ENCODE data around the gene GALT. TPM values are rescaled to one million over a fixed set of nuclear protein-coding genes. Genes with fewer than 3 reads are reported as not detected.
"Not testable (repeated sequence)": the region's sequence is repeated elsewhere in the genome, so short reads cannot be mapped to it uniquely, and the experiment has no call there.

The GALT gene
- total RNA-seq, 8 experiments from 2014 or later: 25.4 to 59.7 (median 34.1) TPM

GRCh38 chr9:34633166-34633565 lies 13.3 kb upstream of the GALT start:
- Histone ChIP-seq H3K27ac (no peak overlapping the region), H3K4me3 (no peak overlapping the region), H3K4me1 (replicated peaks in 1 of 2) (peaks cover 12% of the 10 kb centered on the region in 2 donors)
- no peak for ATAC-seq (replicated peaks in 6 of 8)
- WGBS, 10 experiments: 46 to 88% (median 52%) methylated on average over 1 to 4 of the region's 5 CpGs; no CpG with 5 or more reads in 4 of the 10 experiments
- in situ Hi-C loops (cut with MboI; ENCODE audit: low pct_unique_long_range_greater_than_20kb in 2 of 9, low sequenced_read_pairs in 9 of 9, unreplicated experiment in 9 of 9): no loop called here

GRCh38 chr9:34633851-34634550 lies 12.5 kb upstream of the GALT start:
- in situ Hi-C loops (cut with MboI; ENCODE audit: low pct_unique_long_range_greater_than_20kb in 2 of 9, low sequenced_read_pairs in 9 of 9, unreplicated experiment in 9 of 9): no loop called here
- peak in 6 of 8 experiments; percentile 4 to 21 (median 8) for ATAC-seq (replicated peaks in 6 of 8)

DNA sequence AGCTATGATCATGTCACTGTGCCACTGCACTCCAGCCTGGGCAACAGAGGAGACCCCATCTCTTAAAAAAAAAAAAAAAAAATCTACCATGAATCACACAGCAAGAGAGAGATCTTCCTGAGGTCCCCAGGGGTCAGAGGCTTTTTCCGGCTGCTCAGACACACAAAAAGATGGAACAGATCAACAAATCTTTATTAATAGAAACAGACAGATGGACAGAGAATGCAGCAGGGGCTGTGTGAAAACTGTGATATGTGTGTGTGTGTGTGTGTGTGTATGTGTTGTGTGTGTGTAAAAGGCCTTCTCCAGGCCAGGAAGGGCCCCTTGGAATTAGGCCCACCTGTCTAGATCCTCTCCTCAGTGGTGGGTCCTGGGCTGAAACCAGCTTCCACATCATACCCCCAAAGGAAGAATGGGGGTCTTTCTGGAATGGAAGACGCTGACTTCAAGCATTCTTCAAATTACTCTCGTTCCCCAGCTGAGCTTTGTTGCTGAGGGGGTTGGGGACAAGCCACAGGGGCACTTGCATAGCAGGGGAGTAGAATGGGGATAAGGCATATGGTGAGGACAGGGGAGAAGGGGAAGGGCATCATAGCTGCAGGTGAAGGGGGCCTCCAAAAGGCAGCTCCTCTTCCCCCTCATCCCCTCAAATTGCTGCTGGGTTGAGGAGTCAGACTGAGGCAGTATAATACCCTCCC lies 11.8 kb upstream of the GALT start:
- 20 to 100% (median 61%) methylated on average over 1 to 3 of the region's 3 CpGs; no CpG with 5 or more reads in 2 of the 10 experiments for WGBS, 10 experiments
- Histone ChIP-seq H3K4me3 (no peak overlapping the region), H3K27ac (no peak overlapping the region), H3K4me1 (replicated peaks in 1 of 2) (peaks cover 10 to 14% of the 10 kb centered on the region in 2 donors)
- no peak for ATAC-seq (replicated peaks in 6 of 8)
- in situ Hi-C loops (cut with MboI; ENCODE audit: low pct_unique_long_range_greater_than_20kb in 2 of 9, low sequenced_read_pairs in 9 of 9, unreplicated experiment in 9 of 9): no loop called here

More at GRCh38 chr9:34633851-34634550, 12.5 kb upstream of the GALT start:
- H3K4me1 ChIP-seq (replicated peaks in 1 of 2): peaks cover 10 to 16% of the 10 kb centered on the region in 2 donors
- H3K4me3 ChIP-seq: no peak overlapping the region
- 0 to 60% (median 13%) methylated on average over 1 to 3 of the region's 3 CpGs; no CpG with 5 or more reads in 3 of the 10 experiments for WGBS, 10 experiments
- H3K27ac ChIP-seq: no peak overlapping the region

DNA sequence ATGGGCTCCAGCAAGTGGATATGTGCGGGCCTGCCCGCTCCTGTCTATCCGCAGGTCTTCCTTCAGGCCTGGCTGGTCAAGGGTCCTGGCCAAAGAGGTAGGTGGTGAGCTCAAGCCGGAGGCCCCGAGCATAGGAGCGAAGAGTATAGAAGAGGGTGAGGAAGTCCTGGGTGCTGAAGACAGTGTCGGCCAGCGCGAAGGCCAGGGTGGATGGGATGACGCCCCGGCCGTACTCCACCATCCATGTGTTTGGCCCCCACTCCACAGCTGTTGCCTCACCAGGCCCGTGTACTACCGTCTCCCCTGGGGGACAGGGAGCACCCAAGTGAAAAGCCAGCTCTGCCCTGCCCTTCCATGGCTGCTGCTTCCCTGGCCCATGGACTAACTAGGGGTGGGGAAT lies 10.9 kb upstream of the GALT start:
- Histone ChIP-seq H3K27ac (no peak overlapping the region), H3K4me1 (replicated peaks in 1 of 2) (peaks cover 10 to 14% of the 10 kb centered on the region in 2 donors), H3K4me3 (no peak overlapping the region)
- ATAC-seq (replicated peaks in 6 of 8): no peak
- WGBS, 10 experiments: 90 to 100% (median 97%) methylated on average over 1 to 6 of the region's 14 CpGs; no CpG with 5 or more reads in 5 of the 10 experiments
- in situ Hi-C loops (cut with MboI; ENCODE audit: low pct_unique_long_range_greater_than_20kb in 2 of 9, low sequenced_read_pairs in 9 of 9, unreplicated experiment in 9 of 9): no loop called here

DNA sequence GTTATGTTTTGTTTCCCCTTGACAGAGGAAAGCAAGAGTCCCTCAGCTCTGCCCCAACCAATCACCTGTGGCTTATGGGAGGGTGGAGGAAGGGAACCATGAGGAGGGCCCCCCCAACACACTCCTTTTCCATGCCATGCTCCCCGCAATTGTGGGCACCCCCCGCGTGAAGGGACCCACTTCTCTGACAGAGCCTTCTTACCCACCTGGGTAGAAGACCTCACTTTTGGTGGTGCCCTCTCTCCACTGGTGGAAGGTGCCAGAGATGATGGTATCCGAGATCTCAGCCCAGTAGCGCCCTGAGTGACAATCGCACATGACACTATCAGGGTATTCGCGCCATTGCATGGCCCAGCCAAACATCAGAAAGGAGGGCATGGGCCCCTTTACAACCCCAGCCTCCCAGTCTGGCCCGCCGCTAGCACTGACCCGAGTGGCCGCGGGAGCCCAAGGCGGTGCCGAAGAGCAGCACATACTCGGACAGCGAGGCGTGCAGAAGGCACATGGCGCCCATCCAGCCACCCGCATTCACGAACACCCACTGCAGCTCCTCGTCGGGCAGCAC lies 9.6 kb upstream of the GALT start:
- ATAC-seq (replicated peaks in 6 of 8): peak in 1 of 8 experiments; percentile 25
- peaks cover 10 to 14% of the 10 kb centered on the region in 2 donors for H3K4me1 ChIP-seq (replicated peaks in 1 of 2)
- 0 to 17% (median 3%) methylated on average over 3 to 14 of the region's 23 CpGs; no CpG with 5 or more reads in 5 of the 10 experiments for WGBS, 10 experiments
- in situ Hi-C loops (cut with MboI; ENCODE audit: low pct_unique_long_range_greater_than_20kb in 2 of 9, low sequenced_read_pairs in 9 of 9, unreplicated experiment in 9 of 9): no loop called here
- peak overlapping the region; percentile 43 to 81 (median 50) for H3K4me3 ChIP-seq
- H3K27ac ChIP-seq: no peak overlapping the region

DNA sequence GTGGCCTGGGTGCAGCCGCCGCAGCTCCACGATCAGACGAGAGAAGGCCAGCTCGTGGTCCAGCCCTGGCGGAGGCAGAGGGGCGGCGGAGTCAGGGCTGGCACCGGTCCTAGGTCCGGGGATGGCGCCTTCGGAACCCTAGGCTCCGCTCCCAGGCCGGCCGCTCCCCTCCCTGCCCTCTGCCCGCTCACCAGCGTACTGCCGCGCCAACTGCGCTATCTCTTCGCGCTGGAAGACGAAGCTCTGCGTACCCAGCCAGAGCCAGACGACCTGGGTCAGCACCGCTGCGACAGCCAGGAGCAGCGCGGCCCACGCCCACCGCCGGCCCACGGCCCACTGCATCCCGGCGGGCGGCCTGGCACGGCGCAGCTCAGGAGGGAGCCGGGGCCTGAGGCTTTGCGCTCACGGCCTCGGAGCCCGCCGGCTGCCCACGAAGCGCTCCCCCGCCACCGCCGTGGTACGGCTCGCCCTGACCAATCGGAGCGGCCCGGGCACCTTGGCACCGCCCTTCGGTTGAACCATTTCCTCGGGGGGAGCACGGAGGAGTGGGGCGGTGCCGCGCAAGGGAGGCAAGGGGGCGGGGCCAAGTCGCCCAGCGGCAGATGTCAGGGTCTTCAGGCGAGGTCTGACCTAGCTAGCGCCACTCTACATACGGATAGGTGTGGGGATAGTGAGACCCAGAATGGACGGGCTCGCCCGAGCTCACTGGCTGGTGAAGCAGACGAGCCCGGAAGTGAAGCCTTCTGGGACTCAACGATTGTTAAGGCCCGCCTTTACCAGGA lies 8.9 kb upstream of the GALT start, which contains the start of gene SIGMAR1:
TSS of gene SIGMAR1 (minus strand) at position 432 of the 782 bp plus-strand sequence. CDS start at position 342, 90 bp downstream.
- Histone ChIP-seq H3K4me1 (replicated peaks in 1 of 2) (peaks cover 10 to 14% of the 10 kb centered on the region in 2 donors), H3K4me3 (peak within 1 kb of the TSS; percentile 43 to 81 (median 50)), H3K27ac (peak within 1 kb of the TSS; percentile 17 to 31)
- ATAC-seq (replicated peaks in 6 of 8): peak; percentile 89 to 94 (median 91)
- in situ Hi-C loops (cut with MboI; ENCODE audit: low pct_unique_long_range_greater_than_20kb in 2 of 9, low sequenced_read_pairs in 9 of 9, unreplicated experiment in 9 of 9): no loop called here
- WGBS, 10 experiments: 0 to 1% (median 0%) methylated on average over 1 to 14 of the region's 74 CpGs; no CpG with 5 or more reads in 6 of the 10 experiments

DNA sequence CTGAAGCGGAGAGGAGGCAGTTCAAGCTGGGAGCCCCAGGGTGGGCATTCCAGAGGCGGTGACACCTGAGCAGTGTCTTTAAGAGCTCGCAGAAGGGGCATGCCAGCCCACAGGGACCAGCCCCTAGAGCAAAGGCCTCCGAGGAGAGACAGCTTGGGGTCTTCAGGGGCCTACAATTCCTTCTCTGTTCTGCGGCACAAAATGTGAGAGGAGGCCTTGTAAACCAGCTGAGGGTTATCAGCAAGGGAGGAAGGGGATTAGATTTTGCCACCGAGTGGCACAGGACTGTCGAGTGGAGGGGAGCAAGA lies 8.4 kb upstream of the GALT start:
- Histone ChIP-seq H3K4me1 (replicated peaks in 1 of 2) (peaks cover 10 to 14% of the 10 kb centered on the region in 2 donors), H3K4me3 (peak overlapping the region; percentile 43 to 81 (median 50)), H3K27ac (peak overlapping the region; percentile 1)
- in situ Hi-C loops (cut with MboI; ENCODE audit: low pct_unique_long_range_greater_than_20kb in 2 of 9, low sequenced_read_pairs in 9 of 9, unreplicated experiment in 9 of 9): no loop called here
- no peak for ATAC-seq (replicated peaks in 6 of 8)
- WGBS, 10 experiments: 0 to 29% (median 16%) methylated on average over 1 to 5 of the region's 7 CpGs; no CpG with 5 or more reads in 4 of the 10 experiments

GRCh38 chr9:34639322-34639721 lies 7.2 kb upstream of the GALT start:
- in situ Hi-C loops (cut with MboI; ENCODE audit: low pct_unique_long_range_greater_than_20kb in 2 of 9, low sequenced_read_pairs in 9 of 9, unreplicated experiment in 9 of 9); H3K4me3 ChIP-seq; ATAC-seq (replicated peaks in 6 of 8); H3K27ac ChIP-seq: not testable (repeated sequence)
- WGBS, 10 experiments: 77 to 100% (median 90%) methylated on average over 1 to 7 of the region's 8 CpGs
- peaks cover 10 to 14% of the 10 kb centered on the region in 2 donors for H3K4me1 ChIP-seq (replicated peaks in 1 of 2)

DNA sequence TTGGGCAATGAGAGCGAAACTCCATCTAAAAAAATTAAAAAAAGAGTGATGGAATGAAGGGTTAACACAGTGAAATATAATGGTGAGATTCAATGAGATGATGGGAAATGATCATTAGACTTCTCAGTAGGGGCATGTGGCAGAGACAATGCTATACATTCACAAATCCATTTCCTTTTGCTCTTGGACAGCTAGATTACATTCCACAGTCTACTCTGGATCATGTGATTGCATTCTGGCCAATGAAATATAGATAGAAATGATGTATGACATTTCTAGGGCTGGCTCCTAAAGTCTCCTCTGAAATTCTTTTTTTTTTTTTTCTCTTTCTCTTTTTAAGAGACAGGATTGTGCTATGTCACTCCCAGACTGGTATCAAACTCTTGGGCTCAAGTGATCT lies 3.8 kb upstream of the GALT start:
- Histone ChIP-seq H3K4me1 (replicated peaks in 1 of 2) (peaks cover 12 to 15% of the 10 kb centered on the region in 2 donors), H3K27ac (no peak overlapping the region), H3K4me3 (no peak overlapping the region)
- WGBS, 10 experiments: 60 to 83% (median 75%) methylated on average over 1 of the region's 1 CpG; no CpG with 5 or more reads in 7 of the 10 experiments
- ATAC-seq (replicated peaks in 6 of 8): no peak
- in situ Hi-C loops (cut with MboI; ENCODE audit: low pct_unique_long_range_greater_than_20kb in 2 of 9, low sequenced_read_pairs in 9 of 9, unreplicated experiment in 9 of 9): no loop called here

DNA sequence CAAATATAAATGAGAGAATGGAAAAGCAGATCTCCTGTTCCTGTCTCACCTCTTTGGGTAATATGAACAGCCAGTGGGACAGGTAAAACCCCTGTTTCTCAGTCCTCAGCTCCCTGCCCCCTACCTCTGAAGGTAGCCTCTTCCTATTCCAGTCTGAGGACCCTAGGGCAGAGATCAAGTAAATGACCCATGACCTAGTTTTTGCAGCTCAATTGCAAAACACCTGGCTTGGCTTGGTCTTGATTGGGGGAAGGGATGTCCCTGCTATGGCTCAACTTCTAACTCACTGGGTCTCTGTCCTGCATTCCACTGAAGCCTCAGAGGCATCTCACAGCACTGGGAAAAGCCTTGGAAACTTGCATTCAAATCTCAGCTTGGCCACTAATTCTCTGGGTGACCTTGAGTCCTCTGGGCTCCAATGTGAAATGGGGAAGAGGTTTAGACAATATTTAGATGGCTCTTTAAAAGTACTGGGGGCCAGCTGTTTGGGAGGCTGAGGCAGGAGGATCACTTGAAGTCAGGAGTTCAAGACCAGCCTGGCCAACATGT lies 1.6 kb upstream of the GALT start:
- in situ Hi-C loops (cut with MboI; ENCODE audit: low pct_unique_long_range_greater_than_20kb in 2 of 9, low sequenced_read_pairs in 9 of 9, unreplicated experiment in 9 of 9): no loop called here
- no peak for ATAC-seq (replicated peaks in 6 of 8)
- no peak overlapping the region for H3K27ac ChIP-seq
- H3K4me3 ChIP-seq: no peak overlapping the region
- H3K4me1 ChIP-seq (replicated peaks in 1 of 2): peaks cover 12 to 15% of the 10 kb centered on the region in 2 donors

DNA sequence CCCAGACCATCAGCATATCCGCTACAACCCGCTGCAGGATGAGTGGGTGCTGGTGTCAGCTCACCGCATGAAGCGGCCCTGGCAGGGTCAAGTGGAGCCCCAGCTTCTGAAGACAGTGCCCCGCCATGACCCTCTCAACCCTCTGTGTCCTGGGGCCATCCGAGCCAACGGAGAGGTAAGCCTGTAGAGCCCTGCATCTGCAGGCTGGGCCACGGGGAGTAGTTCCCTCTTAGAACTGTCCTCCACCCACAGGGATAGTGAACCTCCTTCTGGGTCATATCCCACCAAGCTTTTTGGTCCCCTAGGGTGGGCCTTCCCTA lies 569 bp downstream of the GALT start:
- WGBS, 10 experiments: 23% methylated on average over 3 of the region's 8 CpGs; no CpG with 5 or more reads in 9 of the 10 experiments

GRCh38 chr9:34647651-34648050 lies 1.2 kb downstream of the GALT start:
- WGBS, 10 experiments: 71 to 94% (median 80%) methylated on average over 2 to 4 of the region's 10 CpGs; no CpG with 5 or more reads in 6 of the 10 experiments
- ATAC-seq (replicated peaks in 6 of 8): no peak
- Histone ChIP-seq H3K4me3 (peak overlapping the region; percentile 46 to 67 (median 56)), H3K27ac (peak overlapping the region in 1 of 2 donors; percentile 81), H3K4me1 (replicated peaks in 1 of 2) (peaks cover 28 to 33% of the 10 kb centered on the region in 2 donors)
- in situ Hi-C loops (cut with MboI; ENCODE audit: low pct_unique_long_range_greater_than_20kb in 2 of 9, low sequenced_read_pairs in 9 of 9, unreplicated experiment in 9 of 9): no loop called here

More for the DNA sequence above, 569 bp downstream of the GALT start:
- H3K4me1 ChIP-seq (replicated peaks in 1 of 2): peaks cover 22 to 28% of the 10 kb centered on the region in 2 donors
- H3K27ac ChIP-seq: peak overlapping the region; percentile 81 to 86
- peak in 3 of 8 experiments; percentile 7 to 22 (median 12) for ATAC-seq (replicated peaks in 6 of 8)
- in situ Hi-C loops (cut with MboI; ENCODE audit: low pct_unique_long_range_greater_than_20kb in 2 of 9, low sequenced_read_pairs in 9 of 9, unreplicated experiment in 9 of 9): no loop called here
- H3K4me3 ChIP-seq: peak overlapping the region; percentile 46 to 67 (median 56)
